SU-DHL-6 (cell line): ENCODE results near the gene NCOA1.

Source experiments
- CTCF ChIP-seq: fragments of 200-600 bp; sonication (generic); IDR thresholded peaks from one replicate; pipeline ENCODE4 v1.5.1; 2017; ENCODE audit warnings: antibody characterized with exemption, mild to moderate bottlenecking, low read length, moderate library complexity; ENCODE audit not compliant: insufficient read depth, poor library complexity, severe bottlenecking
- EZH2phosphoT487 ChIP-seq: fragments of 200-600 bp; sonication (generic), shearing (Covaris generic); conservative IDR thresholded peaks from 2 replicates; pipeline ENCODE4 v1.6.1; 2018; ENCODE audit warnings: mild to moderate bottlenecking, antibody characterized with exemption, low read length, moderate library complexity, mixed read lengths

- TF ChIP-seq CTCF (no peak), EZH2phosphoT487 (no peak)
These were observed 49.0 kb downstream of the NCOA1 start for GRCh38 chr2:24540011-24540477.
